H1 (cell line): ENCODE data around the gene TNS1. TPM values are rescaled to one million over a fixed set of nuclear protein-coding genes. Genes with fewer than 3 reads are reported as not detected.

Source experiments
- CTCF ChIA-PET: fragments of 300-600 bp; sonication (Branson Sonifier 250); formaldehyde crosslinking; loops from one replicate; lab custom pipeline; 2021; ENCODE audit not compliant: partially characterized antibody; lab: Charles Lee
- POLR2A ChIA-PET: fragments of 300-600 bp; sonication (Branson Sonifier 250); formaldehyde crosslinking; loops from one replicate; lab custom pipeline; 2021; ENCODE audit warnings: inconsistent platforms; ENCODE audit not compliant: partially characterized antibody; lab: Charles Lee
- DNase-seq, 2 experiments: peaks; one replicate each; pipeline versions ENCODE4 v3.0.0 to v3.0.0-alpha.2; 2010 to 2022; ENCODE audit warnings: low spot score in 2 of 2, low read depth in 1 of 2, mixed read lengths in 1 of 2
- FAIRE-seq: peaks from 2 replicates; lab custom pipeline; 2011; peaks lifted over from hg19 to GRCh38; lab: Jason Lieb, UNC
- H2AFZ ChIP-seq: 2 replicates; pipeline ENCODE4 v1.8.1; 2012; ENCODE audit warnings: low read length, inconsistent platforms
- H2AK5ac ChIP-seq: 2 replicates; pipeline ENCODE4 v1.6.1; 2013; ENCODE audit warnings: low read depth, low read length
- H2BK120ac ChIP-seq: replicated peaks from 2 replicates; pipeline ENCODE3; 2013; ENCODE audit warnings: low read depth, low read length, inconsistent platforms
- H2BK12ac ChIP-seq: 2 replicates; pipeline ENCODE4 v1.6.1; 2013; ENCODE audit warnings: low read depth, low read length
- H2BK15ac ChIP-seq: 2 replicates; pipeline ENCODE4 v1.6.1; 2013; ENCODE audit warnings: low read length
- H2BK20ac ChIP-seq: 2 replicates; pipeline ENCODE4 v1.6.1; 2013; ENCODE audit warnings: low read length
- H2BK5ac ChIP-seq: 2 replicates; pipeline ENCODE4 v1.6.1; 2013; ENCODE audit warnings: low read depth, low read length
- H3K14ac ChIP-seq: 2 replicates; pipeline ENCODE4 v1.6.1; 2013; ENCODE audit warnings: inconsistent platforms; ENCODE audit not compliant: insufficient read length
- H3K18ac ChIP-seq: 2 replicates; pipeline ENCODE4 v1.6.1; 2013; ENCODE audit warnings: low read length; ENCODE audit errors: extremely low read depth
- H3K23ac ChIP-seq: 2 replicates; pipeline ENCODE4 v1.6.1; 2013; ENCODE audit warnings: inconsistent platforms; ENCODE audit not compliant: insufficient read length
- H3K23me2 ChIP-seq: 2 replicates; pipeline ENCODE4 v1.6.1; 2013; ENCODE audit warnings: low read depth, low read length
- H3K27ac ChIP-seq: 2 replicates; pipeline ENCODE4 v1.6.1; 2011; ENCODE audit warnings: low read depth, low read length, inconsistent platforms
- H3K27me3 ChIP-seq, 4 experiments: replicated peaks in 1 of 4; 1 replicate in 1 of 4; 2 replicates in 3 of 4; pipeline versions ENCODE4 v1.6.1 to v1.8.1; 2011 to 2013; ENCODE audit warnings: low read length in 3 of 4, mild to moderate bottlenecking in 3 of 4, inconsistent platforms in 2 of 4, mixed read lengths in 2 of 4, moderate library complexity in 1 of 4; ENCODE audit not compliant: control insufficient read depth in 3 of 4, insufficient read depth in 3 of 4; ENCODE audit errors: extremely low read depth in 1 of 4
- H3K36me3 ChIP-seq, 4 experiments: 2 replicates each; pipeline versions ENCODE4 v1.6.1 to v1.8.1; 2011 to 2013; ENCODE audit warnings: mild to moderate bottlenecking in 4 of 4, low read length in 3 of 4, moderate library complexity in 2 of 4, control low read depth in 1 of 4, inconsistent platforms in 1 of 4; ENCODE audit not compliant: insufficient read depth in 4 of 4, control insufficient read depth in 2 of 4
- H3K4ac ChIP-seq: replicated peaks from 2 replicates; pipeline ENCODE3; 2013; ENCODE audit warnings: low read length, low read depth, mixed read lengths, inconsistent platforms; ENCODE audit not compliant: insufficient read length
- H3K4me1 ChIP-seq, 4 experiments: replicated peaks in 1 of 4; 1 replicate in 1 of 4; 2 replicates in 3 of 4; pipeline versions ENCODE4 v1.6.1 to v1.8.1; 2011 to 2013; ENCODE audit warnings: low read length in 3 of 4, inconsistent platforms in 2 of 4, mixed read lengths in 1 of 4; ENCODE audit not compliant: insufficient read depth in 4 of 4, control insufficient read depth in 3 of 4
- H3K4me2 ChIP-seq, 2 experiments: 2 replicates each; pipeline versions ENCODE4 v1.6.1 to v1.8.1; 2011 to 2013; ENCODE audit warnings: low read depth in 2 of 2, low read length in 2 of 2, control low read depth in 1 of 2, inconsistent platforms in 1 of 2, mild to moderate bottlenecking in 1 of 2; ENCODE audit not compliant: insufficient read depth in 1 of 2
- H3K4me3 ChIP-seq, 4 experiments: fragments of 200-600, 300-600 bp in 1 of 4; sonication (generic), shearing (Covaris generic), sonication (Bioruptor Twin) in 1 of 4; 2 replicates each; pipeline versions ENCODE4 v1.5.1 to v1.8.1; 2011 to 2016; ENCODE audit warnings: low read length in 4 of 4, low read depth in 3 of 4, control low read depth in 2 of 4, inconsistent platforms in 2 of 4, mild to moderate bottlenecking in 2 of 4, mixed read lengths in 1 of 4, moderate library complexity in 1 of 4; ENCODE audit not compliant: insufficient read depth in 2 of 4; ENCODE audit errors: extremely low read depth in 1 of 4
- H3K56ac ChIP-seq: replicated peaks from 2 replicates; pipeline ENCODE3; 2013; ENCODE audit warnings: low read depth, mild to moderate bottlenecking, mixed read lengths, low read length, inconsistent platforms; ENCODE audit not compliant: insufficient read length
- H3K79me1 ChIP-seq: 2 replicates; pipeline ENCODE4 v1.6.1; 2013; ENCODE audit warnings: low read depth, low read length, control low read depth
- H3K79me2 ChIP-seq, 2 experiments: 2 replicates each; pipeline versions ENCODE4 v1.6.1 to v1.8.1; 2012 to 2013; ENCODE audit warnings: low read length in 2 of 2, mild to moderate bottlenecking in 2 of 2, inconsistent platforms in 1 of 2; ENCODE audit not compliant: insufficient read depth in 2 of 2, control insufficient read depth in 1 of 2
- H3K9ac ChIP-seq, 4 experiments: replicated peaks in 1 of 4; 1 replicate in 1 of 4; 2 replicates in 3 of 4; pipeline versions ENCODE4 v1.6.1 to v1.8.1; 2011 to 2013; ENCODE audit warnings: low read depth in 3 of 4, low read length in 3 of 4, control low read depth in 2 of 4, mild to moderate bottlenecking in 2 of 4, moderate library complexity in 2 of 4, inconsistent platforms in 1 of 4; ENCODE audit errors: extremely low read depth in 1 of 4
- H3K9me3 ChIP-seq, 2 experiments: 2 replicates each; pipeline versions ENCODE4 v1.6.1 to v1.8.1; 2012 to 2013; ENCODE audit warnings: mild to moderate bottlenecking in 2 of 2, moderate library complexity in 2 of 2, control low read depth in 1 of 2, inconsistent platforms in 1 of 2, low read depth in 1 of 2, low read length in 1 of 2, mixed read lengths in 1 of 2; ENCODE audit not compliant: insufficient read depth in 2 of 2
- H4K20me1 ChIP-seq, 2 experiments: replicated peaks in 1 of 2; 2 replicates each; pipeline versions ENCODE3 to v1.8.1; 2011 to 2013; ENCODE audit warnings: inconsistent platforms in 2 of 2, low read length in 2 of 2, mild to moderate bottlenecking in 1 of 2; ENCODE audit not compliant: insufficient read depth in 2 of 2, control insufficient read depth in 1 of 2
- H4K5ac ChIP-seq: 2 replicates; pipeline ENCODE4 v1.6.1; 2013; ENCODE audit warnings: low read length, low read depth, mixed read lengths, inconsistent platforms; ENCODE audit not compliant: insufficient read length
- H4K8ac ChIP-seq: 2 replicates; pipeline ENCODE4 v1.8.0; 2013; ENCODE audit warnings: mild to moderate bottlenecking, moderate library complexity, low read length, inconsistent platforms; ENCODE audit not compliant: insufficient read depth; ENCODE audit errors: extremely low read depth
- H4K91ac ChIP-seq: replicated peaks from 2 replicates; pipeline ENCODE3; 2013; ENCODE audit warnings: low read length, mixed read lengths, inconsistent platforms; ENCODE audit not compliant: insufficient read length
- CHD1 ChIP-seq: IDR thresholded peaks from 2 replicates; pipeline ENCODE4 v1.6.1; 2012; ENCODE audit warnings: low read depth, low read length, improper control_type of control experiment
- CREB1 ChIP-seq: IDR thresholded peaks from 2 replicates; pipeline ENCODE4 v1.6.1; 2012; ENCODE audit warnings: inconsistent platforms
- NRF1 ChIP-seq: IDR thresholded peaks from 2 replicates; pipeline ENCODE4 v1.6.1; 2011; ENCODE audit warnings: mild to moderate bottlenecking, low read depth, low read length, improper control_type of control experiment
- RBBP5 ChIP-seq: IDR thresholded peaks from 2 replicates; pipeline ENCODE4 v1.7.1; 2012; ENCODE audit warnings: low read depth, mild to moderate bottlenecking, inconsistent platforms, low read length, moderate library complexity, borderline replicate concordance
- TAF7 ChIP-seq: optimal IDR thresholded peaks from 2 replicates; pipeline ENCODE3; 2011; ENCODE audit warnings: low read depth, mild to moderate bottlenecking, inconsistent platforms, low read length, moderate library complexity, borderline replicate concordance
- WGBS, 2 experiments: shearing (Covaris generic) in 1 of 2; methylation state at CpG; one replicate each; pipeline versions ENCODE4 v1.1.6 to v1.1.7; 2013 to 2015; ENCODE audit warnings: low lambda C conversion rate in 2 of 2, mixed read lengths in 2 of 2, inconsistent platforms in 1 of 2, low coverage in 1 of 2, missing lambda C conversion rate in 1 of 2; ENCODE audit not compliant: insufficient replicate concordance in 2 of 2, insufficient coverage in 1 of 2, insufficient read length in 1 of 2; ENCODE audit errors: extremely low coverage in 1 of 2, missing lambda C conversion rate in 1 of 2; 5-methylcytosine and 5-hydroxymethylcytosine counted together
- polyA plus RNA-seq, 7 experiments: library from polyadenylated mRNA; depleted of rRNA in 3 of 7; stranded (reverse) in 5 of 7; unstranded in 2 of 7; fragments of >200 nt in 5 of 7; fragments of 200-250 nt in 2 of 7; gene quantifications; 1 replicate in 5 of 7; 2 replicates in 1 of 7; 4 replicates in 1 of 7; pipeline versions ENCODE4 v1.2.1 to v1.2.3, GENCODE V29; 2011 to 2013; ENCODE audit warnings: missing spikeins in 2 of 7, mixed read lengths in 2 of 7
- total RNA-seq: library from RNA; stranded (reverse); fragmentation: NEBNext Ultra II Directional; extraction: Animal tissue kit (Norgen Biotek cat#: 25700); gene quantifications from 2 replicates; pipeline ENCODE4 v1.2.1, GENCODE V29; 2021
- TF ChIP-seq, protein P1 (sequence below): IDR thresholded peaks from 2 replicates; pipeline ENCODE4 v1.6.1; 2012; ENCODE audit warnings: low read length, inconsistent platforms

TNS1 gene
- total and polyA plus RNA-seq, 2 of the 8 experiments (the other 6 are each of a cell fraction or from before 2014, with no cell fraction given), result 1.5 to 5.1 TPM

DNA sequence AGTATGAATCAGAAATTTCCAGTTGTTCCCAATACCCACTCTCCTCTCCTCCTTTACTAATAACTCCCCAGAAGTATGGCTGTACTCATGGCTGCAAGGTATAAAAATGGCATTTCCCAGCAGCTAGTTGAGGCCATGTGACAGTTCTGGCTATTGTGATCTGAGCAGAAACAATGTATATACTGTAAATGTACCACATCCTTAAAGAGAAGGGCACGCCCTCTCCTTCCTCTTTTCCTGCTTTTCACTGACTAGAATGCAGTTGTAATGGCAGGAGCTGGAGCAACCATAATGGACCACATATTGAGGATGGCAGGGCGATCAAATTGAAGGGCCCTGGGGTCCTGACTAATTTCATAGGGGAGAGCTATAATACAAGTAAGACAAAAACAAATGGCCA is 211.2 kb downstream of the TNS1 start:
- TF ChIP-seq TAF7 (no peak), NRF1 (no peak), CHD1 (no peak), CREB1 (no peak), RBBP5 (no peak)
- TF ChIP-seq, protein P1, sequence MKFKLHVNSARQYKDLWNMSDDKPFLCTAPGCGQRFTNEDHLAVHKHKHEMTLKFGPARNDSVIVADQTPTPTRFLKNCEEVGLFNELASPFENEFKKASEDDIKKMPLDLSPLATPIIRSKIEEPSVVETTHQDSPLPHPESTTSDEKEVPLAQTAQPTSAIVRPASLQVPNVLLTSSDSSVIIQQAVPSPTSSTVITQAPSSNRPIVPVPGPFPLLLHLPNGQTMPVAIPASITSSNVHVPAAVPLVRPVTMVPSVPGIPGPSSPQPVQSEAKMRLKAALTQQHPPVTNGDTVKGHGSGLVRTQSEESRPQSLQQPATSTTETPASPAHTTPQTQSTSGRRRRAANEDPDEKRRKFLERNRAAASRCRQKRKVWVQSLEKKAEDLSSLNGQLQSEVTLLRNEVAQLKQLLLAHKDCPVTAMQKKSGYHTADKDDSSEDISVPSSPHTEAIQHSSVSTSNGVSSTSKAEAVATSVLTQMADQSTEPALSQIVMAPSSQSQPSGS, result no peak
- Histone ChIP-seq H3K14ac (no peak overlapping the region), H2BK120ac (no peak overlapping the region), H3K4me3 (no peak overlapping the region), H3K4me1 (peaks cover 0 to 4% (median 1%) of the 10 kb centered on the region in 4 experiments; a peak in 2 of 7 replicates), H3K79me1 (no peaks in the 10 kb centered on the region), H3K9me3 (peaks cover 4 to 12% of the 10 kb centered on the region in 2 experiments; a peak in 3 of 4 replicates), H3K79me2 (no peaks in the 10 kb centered on the region), H3K9ac (no peak overlapping the region), H3K23ac (no peak overlapping the region), H3K27ac (no peak overlapping the region), H4K5ac (no peak overlapping the region), H3K27me3 (peaks cover 0 to 2% (median 0%) of the 10 kb centered on the region in 4 experiments; a peak in 1 of 7 replicates), H2BK20ac (no peak overlapping the region), H2AFZ (no peak overlapping the region), H3K23me2 (no peaks in the 10 kb centered on the region; the same call in none of the 2 replicates), H4K8ac (no peak overlapping the region), H3K4ac (no peak overlapping the region), H3K36me3 (no peaks in the 10 kb centered on the region; a peak in 1 of 8 replicates), H4K91ac (no peak overlapping the region), H3K4me2 (no peak overlapping the region), H2BK12ac (no peak overlapping the region), H2BK5ac (no peak overlapping the region), H2BK15ac (no peak overlapping the region), H3K18ac (no peak overlapping the region), H3K56ac (no peak overlapping the region), H4K20me1 (peaks cover 0 to 5% of the 10 kb centered on the region in 2 experiments), H2AK5ac (no peak overlapping the region)
- CTCF ChIA-PET, result interaction anchor here (0.7 to 30.4 kb wide), 19 partner anchors 12 to 277 kb away, joined by 3 to 759 read pairs (median 18); partner anchors contain the start of gene RUFY4
- WGBS, 2 experiments, result 93% methylated on average over 2 of the region's 2 CpGs; no CpG with 5 or more reads in 1 of the 2 experiments
- DNase-seq (no peak), FAIRE-seq (no peak)
- POLR2A ChIA-PET, result interaction anchor here (1.3 kb wide), 1 partner anchor 14 kb away, joined by 4 read pairs; no protein-coding TSS in a partner anchor
